Esophagus (tissue), 2 donors: Measurements from ENCODE around the gene PRR5. TPM values are rescaled to one million over a fixed set of nuclear protein-coding genes. Genes with fewer than 3 reads are reported as not detected.
"Not testable (repeated sequence)": the region's sequence is repeated elsewhere in the genome, so short reads cannot be mapped to it uniquely, and the experiment has no call there.

ENCODE experiments used
- H3K27ac ChIP-seq, 2 donors: one replicate each; pipeline ENCODE4 v1.5.1; 2013; ENCODE audit warnings: low read depth in 2 of 2, mild to moderate bottlenecking in 2 of 2, inconsistent platforms in 1 of 2, low read length in 1 of 2, moderate library complexity in 1 of 2
- H3K27me3 ChIP-seq, 2 donors: one replicate each; pipeline ENCODE4 v1.6.1; 2013; ENCODE audit warnings: low read length in 2 of 2, control low read depth in 1 of 2, mild to moderate bottlenecking in 1 of 2; ENCODE audit not compliant: insufficient read depth in 2 of 2, control insufficient read depth in 1 of 2
- H3K36me3 ChIP-seq, 2 donors: one replicate each; pipeline ENCODE4 v1.6.1; 2013; ENCODE audit warnings: low read length in 1 of 2; ENCODE audit not compliant: control insufficient read depth in 2 of 2, insufficient read depth in 2 of 2
- H3K4me1 ChIP-seq, 2 donors: one replicate each; pipeline ENCODE4 v1.6.1; 2013; ENCODE audit warnings: low read length in 1 of 2; ENCODE audit not compliant: control insufficient read depth in 2 of 2, insufficient read depth in 2 of 2
- H3K4me3 ChIP-seq, 2 donors: one replicate each; pipeline ENCODE4 v1.5.1; 2013; ENCODE audit warnings: low read length in 2 of 2, mild to moderate bottlenecking in 2 of 2, low read depth in 1 of 2, moderate library complexity in 1 of 2
- H3K9me3 ChIP-seq, 2 donors: one replicate each; pipeline ENCODE4 v1.6.1; 2013; ENCODE audit warnings: mild to moderate bottlenecking in 2 of 2, low read depth in 1 of 2, low read length in 1 of 2, moderate library complexity in 1 of 2; ENCODE audit not compliant: control insufficient read depth in 2 of 2, insufficient read depth in 1 of 2
- WGBS, 2 donors: extraction: QIAGEN DNeasy Blood & Tissue Kit; methylation state at CpG; one replicate each; pipeline ENCODE4 v1.1.7; 2013; 5-methylcytosine and 5-hydroxymethylcytosine counted together
- polyA plus RNA-seq, 2 donors: library from polyadenylated mRNA; stranded (reverse); fragments of 200-250 nt; gene quantifications; one replicate each; pipeline ENCODE4 v1.2.3, GENCODE V29; 2013
- donor health status: healthy with polysubstance abuse.
- donor health status: Bipolar disorder and iron deficiency.

The PRR5 gene
- 10 to 100 TPM; 12.2 to 13.0 TPM for polyA plus RNA-seq

- Histone ChIP-seq H3K4me3 (peak within 1 kb of the TSS; percentile 62 to 65), H3K4me1 (peaks cover 0 to 10% of the 10 kb centered on the region in 2 donors), H3K27me3 (no peaks in the 10 kb centered on the region), H3K9me3 (no peaks in the 10 kb centered on the region), H3K27ac (peak within 1 kb of the TSS; percentile 22 to 41), H3K36me3 (peaks cover 0 to 3% of the 10 kb centered on the region in 2 donors)
- WGBS, 2 donors, result 1 to 3% methylated on average over 44 to 87 of the region's 88 CpGs
Measured at GRCh38 chr22:44701824-44702478, at the start of gene PRR5. Gene PRR5, plus strand, starts transcription at chr22:44702204. Its CDS starts 271 bp downstream, at chr22:44702475.

- H3K27me3 ChIP-seq, H3K9me3 ChIP-seq, H3K27ac ChIP-seq, H3K4me1 ChIP-seq, H3K36me3 ChIP-seq, H3K4me3 ChIP-seq: not testable (repeated sequence)
- WGBS, 2 donors, result 73 to 82% methylated on average over 1 of the region's 1 CpG
Measured at GRCh38 chr22:44652866-44653265, 49.1 kb upstream of the PRR5 start.

- H3K27ac ChIP-seq, result peak overlapping the region; percentile 45 to 53
- WGBS, 2 donors, result 20 to 26% methylated on average over 14 of the region's 14 CpGs
- H3K4me3 ChIP-seq, result no peak overlapping the region
Measured at GRCh38 chr22:44658311-44658953, 43.6 kb upstream of the PRR5 start.

GRCh38 chr22:44659140-44659539, 42.9 kb upstream of the PRR5 start:
- no peaks in the 10 kb centered on the region for H3K36me3 ChIP-seq
- H3K4me1 ChIP-seq, result peaks cover 0 to 8% of the 10 kb centered on the region in 2 donors
- no peaks in the 10 kb centered on the region for H3K27me3 ChIP-seq
- peak overlapping the region; percentile 45 to 59 for H3K27ac ChIP-seq
- WGBS, 2 donors, result 46 to 57% methylated on average over 5 to 6 of the region's 6 CpGs
- H3K9me3 ChIP-seq, result no peaks in the 10 kb centered on the region
- no peak overlapping the region for H3K4me3 ChIP-seq

More at GRCh38 chr22:44658311-44658953, 43.6 kb upstream of the PRR5 start:
- H3K36me3 ChIP-seq, result no peaks in the 10 kb centered on the region
- no peaks in the 10 kb centered on the region for H3K27me3 ChIP-seq
- H3K9me3 ChIP-seq, result no peaks in the 10 kb centered on the region
- H3K4me1 ChIP-seq, result peaks cover 0 to 6% of the 10 kb centered on the region in 2 donors

GRCh38 chr22:44660051-44660830, 41.8 kb upstream of the PRR5 start:
- Histone ChIP-seq H3K4me1 (peaks cover 0 to 8% of the 10 kb centered on the region in 2 donors), H3K27ac (no peak overlapping the region), H3K27me3 (no peaks in the 10 kb centered on the region), H3K36me3 (no peaks in the 10 kb centered on the region), H3K9me3 (no peaks in the 10 kb centered on the region), H3K4me3 (no peak overlapping the region)
- 83 to 85% methylated on average over 23 of the region's 23 CpGs for WGBS, 2 donors

GRCh38 chr22:44661070-44661469, 40.9 kb upstream of the PRR5 start:
- no peaks in the 10 kb centered on the region for H3K27me3 ChIP-seq
- peaks cover 0 to 8% of the 10 kb centered on the region in 2 donors for H3K4me1 ChIP-seq
- 48 to 65% methylated on average over 12 to 14 of the region's 14 CpGs for WGBS, 2 donors
- H3K9me3 ChIP-seq, result no peaks in the 10 kb centered on the region
- no peak overlapping the region for H3K27ac ChIP-seq
- no peak overlapping the region for H3K4me3 ChIP-seq
- H3K36me3 ChIP-seq, result no peaks in the 10 kb centered on the region

GRCh38 chr22:44661659-44662569, 40.1 kb upstream of the PRR5 start:
- Histone ChIP-seq H3K36me3 (no peaks in the 10 kb centered on the region), H3K4me1 (peaks cover 0 to 8% of the 10 kb centered on the region in 2 donors), H3K27me3 (no peaks in the 10 kb centered on the region), H3K9me3 (no peaks in the 10 kb centered on the region), H3K27ac (no peak overlapping the region), H3K4me3 (no peak overlapping the region)
- WGBS, 2 donors, result 61 to 72% methylated on average over 14 of the region's 14 CpGs

- Histone ChIP-seq H3K4me3 (no peak overlapping the region), H3K36me3 (no peaks in the 10 kb centered on the region), H3K27me3 (no peaks in the 10 kb centered on the region), H3K4me1 (peaks cover 0 to 8% of the 10 kb centered on the region in 2 donors), H3K27ac (no peak overlapping the region), H3K9me3 (no peaks in the 10 kb centered on the region)
- 85 to 88% methylated on average over 5 of the region's 5 CpGs for WGBS, 2 donors
Measured at GRCh38 chr22:44663256-44663999, 38.6 kb upstream of the PRR5 start.
